ENCODE data around the gene EHD2.

Gene EHD2

GRCh38 chr19:47745010-47745901 lies 32.0 kb downstream of the EHD2 start, which contains the start of gene NOP53:
TSS of gene NOP53 (plus strand) at chr19:47745546. CDS start at chr19:47745560, 14 bp downstream.
- TF ChIP-seq ZNF274 (IDR thresholded peaks at IDR 0.05; ENCODE audit: low read depth, low read length), result no peak

GRCh38 chr19:47746129-47746528 lies 32.9 kb downstream of the EHD2 start:
- H3K4me3 ChIP-seq (ENCODE audit: low read length), result peak overlapping the region; percentile 69

More at GRCh38 chr19:47745010-47745901, 32.0 kb downstream of the EHD2 start, which contains the start of gene NOP53:
- H3K4me3 ChIP-seq (ENCODE audit: low read length), result peak within 1 kb of the TSS; percentile 69

- TF ChIP-seq ZNF274 (IDR thresholded peaks at IDR 0.05; ENCODE audit: low read depth, low read length), result no peak
- H3K4me3 ChIP-seq (ENCODE audit: low read length), result peak overlapping the region; percentile 6; the same call in 1 of the 2 replicates
Measured at GRCh38 chr19:47749326-47749725, 36.1 kb downstream of the EHD2 start.

GRCh38 chr19:47750752-47751151 lies 37.5 kb downstream of the EHD2 start:
- no peak overlapping the region for H3K4me3 ChIP-seq (ENCODE audit: low read length)
- TF ChIP-seq ZNF274 (IDR thresholded peaks at IDR 0.05; ENCODE audit: low read depth, low read length), result no peak

- no peak for TF ChIP-seq ZNF274 (IDR thresholded peaks at IDR 0.05; ENCODE audit: low read depth, low read length)
- no peak overlapping the region for H3K4me3 ChIP-seq (ENCODE audit: low read length)
Measured at GRCh38 chr19:47752440-47753211, 39.4 kb downstream of the EHD2 start.

- TF ChIP-seq ZNF274 (IDR thresholded peaks at IDR 0.05; ENCODE audit: low read depth, low read length), result no peak
Measured at GRCh38 chr19:47754206-47755064, 41.2 kb downstream of the EHD2 start.

GRCh38 chr19:47755065-47755761 lies 42.0 kb downstream of the EHD2 start:
- TF ChIP-seq ZNF274 (IDR thresholded peaks at IDR 0.05; ENCODE audit: low read depth, low read length), result no peak
- no peak overlapping the region for H3K4me3 ChIP-seq (ENCODE audit: low read length)

More at GRCh38 chr19:47754206-47755064, 41.2 kb downstream of the EHD2 start:
- H3K4me3 ChIP-seq (ENCODE audit: low read length), result no peak overlapping the region

- TF ChIP-seq ZNF274 (IDR thresholded peaks at IDR 0.05; ENCODE audit: low read depth, low read length), result no peak
- no peak overlapping the region for H3K4me3 ChIP-seq (ENCODE audit: low read length)
Measured at GRCh38 chr19:47755762-47756626, 42.8 kb downstream of the EHD2 start.

- H3K4me3 ChIP-seq (ENCODE audit: low read length), result no peak overlapping the region
- no peak for TF ChIP-seq ZNF274 (IDR thresholded peaks at IDR 0.05; ENCODE audit: low read depth, low read length)
Measured at GRCh38 chr19:47756627-47756929, 43.4 kb downstream of the EHD2 start.

GRCh38 chr19:47756953-47757608 lies 43.9 kb downstream of the EHD2 start:
- TF ChIP-seq ZNF274 (IDR thresholded peaks at IDR 0.05; ENCODE audit: low read depth, low read length), result no peak
- H3K4me3 ChIP-seq (ENCODE audit: low read length), result no peak overlapping the region

GRCh38 chr19:47757617-47758442 lies 44.6 kb downstream of the EHD2 start:
- no peak overlapping the region for H3K4me3 ChIP-seq (ENCODE audit: low read length)
- no peak for TF ChIP-seq ZNF274 (IDR thresholded peaks at IDR 0.05; ENCODE audit: low read depth, low read length)
